Muscle of leg (tissue), 16 donors: ENCODE data around the gene PTK6. TPM values are rescaled to one million over a fixed set of nuclear protein-coding genes. Genes with fewer than 3 reads are reported as not detected.

Experiments used
- DNase-seq: peaks from one replicate; pipeline ENCODE4 v3.0.0; 2013
- H3K27ac ChIP-seq: one replicate; pipeline ENCODE4 v1.5.1; 2013; ENCODE audit warnings: mild to moderate bottlenecking, low read length, control low read depth
- H3K27me3 ChIP-seq: one replicate; pipeline ENCODE4 v1.6.1; 2013; ENCODE audit warnings: low read length; ENCODE audit not compliant: control insufficient read depth, insufficient read depth
- H3K36me3 ChIP-seq: one replicate; pipeline ENCODE4 v1.6.1; 2013; ENCODE audit warnings: low read length; ENCODE audit not compliant: control insufficient read depth, insufficient read depth
- H3K4me1 ChIP-seq: one replicate; pipeline ENCODE4 v1.6.1; 2013; ENCODE audit warnings: low read length; ENCODE audit not compliant: control insufficient read depth, insufficient read depth
- H3K4me3 ChIP-seq: one replicate; pipeline ENCODE4 v1.5.1; 2013; ENCODE audit warnings: low read length, control low read depth
- H3K9me3 ChIP-seq: replicated peaks from 2 replicates; pipeline ENCODE4 v1.6.1; 2013; ENCODE audit warnings: low read depth, low read length; ENCODE audit not compliant: control insufficient read depth
- WGBS: methylation state at CpG from one replicate; pipeline ENCODE4 v1.1.5; 2013; ENCODE audit warnings: missing lambda C conversion rate; ENCODE audit not compliant: insufficient coverage; 5-methylcytosine and 5-hydroxymethylcytosine counted together
- long read RNA-seq, 11 donors: transcript quantifications; one replicate each; lab custom pipeline, GENCODE V29; 2026
- polyA plus RNA-seq, 8 donors: library from polyadenylated mRNA; unstranded; fragments of 120-200 nt; gene quantifications; one replicate each; pipeline versions ENCODE4 v1.2.1 to v1.2.3, GENCODE V29; 2013; ENCODE audit warnings: inconsistent platforms in 1 of 8, low replicate concordance in 1 of 8; ENCODE audit not compliant: insufficient read length in 8 of 8, insufficient read depth in 1 of 8
- total RNA-seq: library from RNA; stranded (reverse); fragments of 120-200 nt; gene quantifications from one replicate; pipeline ENCODE4 v1.2.4, GENCODE V29; 2013

The PTK6 gene
- total RNA-seq (not detected), polyA plus RNA-seq (under 1 TPM; 0.08 to 0.61 (median 0.34) TPM)
- long read RNA-seq, donor 1: 0 reads
- long read RNA-seq, donor 2: 0 reads
- long read RNA-seq, donor 3: 0 reads
- long read RNA-seq, donor 4: 0 reads
- long read RNA-seq, donor 5: 0 reads
- long read RNA-seq, donor 6: 0 reads
- long read RNA-seq, donor 7: 0 reads
- long read RNA-seq, donor 8: 0 reads
- long read RNA-seq, donor 9: 0 reads
- long read RNA-seq, donor 10: 0 reads
- long read RNA-seq, donor 11: 0 reads

GRCh38 chr20:63536997-63537524 is at the start of gene PTK6:
TSS of gene PTK6 (minus strand) at chr20:63537376. CDS start at chr20:63537314, 62 bp downstream.
- Histone ChIP-seq H3K27ac (no peak within 1 kb of the TSS), H3K4me3 (no peak within 1 kb of the TSS), H3K36me3 (no peaks in the 10 kb centered on the region), H3K9me3 (no peaks in the 10 kb centered on the region), H3K4me1 (peaks cover 30% of the 10 kb centered on the region), H3K27me3 (peaks cover 26% of the 10 kb centered on the region)
- DNase-seq: no peak
- WGBS: 77% methylated on average over 29 of the region's 29 CpGs

- DNase-seq: no peak
- Histone ChIP-seq H3K36me3 (peaks cover 48% of the 10 kb centered on the region), H3K9me3 (no peaks in the 10 kb centered on the region), H3K4me1 (peaks cover 10% of the 10 kb centered on the region), H3K27me3 (no peaks in the 10 kb centered on the region), H3K27ac (no peak overlapping the region), H3K4me3 (no peak overlapping the region)
- 86% methylated on average over 17 of the region's 17 CpGs for WGBS
Observed at GRCh38 chr20:63586797-63587196, 49.6 kb upstream of the PTK6 start.

- WGBS: 79% methylated on average over 19 of the region's 22 CpGs
- no peak for DNase-seq
Observed at GRCh38 chr20:63585616-63586565, 48.7 kb upstream of the PTK6 start.

GRCh38 chr20:63582382-63583063 is 45.3 kb upstream of the PTK6 start:
- H3K27ac ChIP-seq: no peak overlapping the region
- WGBS: 72% methylated on average over 19 of the region's 23 CpGs
- DNase-seq: no peak
- H3K27me3 ChIP-seq: peaks cover 9% of the 10 kb centered on the region
- H3K36me3 ChIP-seq: peaks cover 6% of the 10 kb centered on the region
- H3K4me1 ChIP-seq: peaks cover under 1% of the 10 kb centered on the region
- H3K4me3 ChIP-seq: no peak overlapping the region
- no peaks in the 10 kb centered on the region for H3K9me3 ChIP-seq

More at GRCh38 chr20:63585616-63586565, 48.7 kb upstream of the PTK6 start:
- H3K27me3 ChIP-seq: no peaks in the 10 kb centered on the region
- peaks cover 39% of the 10 kb centered on the region for H3K36me3 ChIP-seq
- peaks cover 10% of the 10 kb centered on the region for H3K4me1 ChIP-seq
- H3K4me3 ChIP-seq: no peak overlapping the region
- H3K9me3 ChIP-seq: no peaks in the 10 kb centered on the region
- no peak overlapping the region for H3K27ac ChIP-seq

GRCh38 chr20:63580796-63581461 is 43.8 kb upstream of the PTK6 start:
- 64% methylated on average over 6 of the region's 12 CpGs for WGBS
- no peak for DNase-seq
- H3K4me1 ChIP-seq: peaks cover 6% of the 10 kb centered on the region
- H3K27me3 ChIP-seq: peaks cover 9% of the 10 kb centered on the region
- H3K36me3 ChIP-seq: no peaks in the 10 kb centered on the region
- H3K27ac ChIP-seq: no peak overlapping the region
- H3K4me3 ChIP-seq: no peak overlapping the region
- H3K9me3 ChIP-seq: no peaks in the 10 kb centered on the region

GRCh38 chr20:63579017-63579694 is 42.0 kb upstream of the PTK6 start:
- Histone ChIP-seq H3K36me3 (no peaks in the 10 kb centered on the region), H3K27me3 (peaks cover 12% of the 10 kb centered on the region), H3K27ac (no peak overlapping the region), H3K4me3 (no peak overlapping the region), H3K4me1 (peaks cover 13% of the 10 kb centered on the region), H3K9me3 (no peaks in the 10 kb centered on the region)
- 59% methylated on average over 12 of the region's 19 CpGs for WGBS
- no peak for DNase-seq

- H3K27ac ChIP-seq: no peak overlapping the region
- no peaks in the 10 kb centered on the region for H3K36me3 ChIP-seq
- H3K9me3 ChIP-seq: no peaks in the 10 kb centered on the region
- H3K4me3 ChIP-seq: no peak overlapping the region
- no peak for DNase-seq
- peaks cover 12% of the 10 kb centered on the region for H3K27me3 ChIP-seq
- H3K4me1 ChIP-seq: peaks cover 16% of the 10 kb centered on the region
- 78% methylated on average over 17 of the region's 26 CpGs for WGBS
Observed at GRCh38 chr20:63578224-63579016, 41.2 kb upstream of the PTK6 start.

- 78% methylated on average over 8 of the region's 19 CpGs for WGBS
- Histone ChIP-seq H3K36me3 (peaks cover 7% of the 10 kb centered on the region), H3K27me3 (peaks cover 12% of the 10 kb centered on the region), H3K4me3 (no peak overlapping the region), H3K4me1 (peaks cover 24% of the 10 kb centered on the region), H3K27ac (no peak overlapping the region), H3K9me3 (no peaks in the 10 kb centered on the region)
- DNase-seq: no peak
Observed at GRCh38 chr20:63577317-63577894, 40.2 kb upstream of the PTK6 start.
